Mononuclear cell (primary cell): Measurements from ENCODE around the gene NIPAL3. TPM values are rescaled to one million over a fixed set of nuclear protein-coding genes. Genes with fewer than 3 reads are reported as not detected.
"Not testable (repeated sequence)": the region's sequence is repeated elsewhere in the genome, so short reads cannot be mapped to it uniquely, and the experiment has no call there.

Experiments used
- H3K27me3 ChIP-seq: 2 replicates; pipeline ENCODE4 v1.6.0; 2011; ENCODE audit warnings: low read length, control low read depth; ENCODE audit not compliant: insufficient read depth
- H3K4me1 ChIP-seq: 2 replicates; pipeline ENCODE4 v1.5.1; 2011; ENCODE audit warnings: mild to moderate bottlenecking, low read length, control low read depth; ENCODE audit not compliant: insufficient read depth
- H3K4me3 ChIP-seq: 2 replicates; pipeline ENCODE4 v1.5.1; 2011; ENCODE audit warnings: mild to moderate bottlenecking, low read length, moderate library complexity
- H3K9me3 ChIP-seq: 2 replicates; pipeline ENCODE4 v1.5.1; 2011; ENCODE audit warnings: low read depth, mild to moderate bottlenecking, control low read depth, low read length
- total RNA-seq: library from RNA; depleted of rRNA; stranded (reverse); fragments of >200 nt; gene quantifications from one replicate; pipeline ENCODE4 v1.2.3, GENCODE V29; 2012

Gene NIPAL3
- total RNA-seq, 1 donor = 17.9 TPM

GRCh38 chr1:24426744-24427544, 11.3 kb downstream of the NIPAL3 start:
- H3K4me3 ChIP-seq = no peak overlapping the region
- H3K27me3 ChIP-seq = no peaks in the 10 kb centered on the region

GRCh38 chr1:24427545-24427862, 11.9 kb downstream of the NIPAL3 start:
- Histone ChIP-seq H3K4me1 (no peaks in the 10 kb centered on the region), H3K4me3 (no peak overlapping the region)

More at GRCh38 chr1:24426744-24427544, 11.3 kb downstream of the NIPAL3 start:
- H3K4me1 ChIP-seq = no peaks in the 10 kb centered on the region
- H3K9me3 ChIP-seq = no peaks in the 10 kb centered on the region

GRCh38 chr1:24435782-24436365, 20.3 kb downstream of the NIPAL3 start:
- Histone ChIP-seq H3K4me3 (no peak overlapping the region), H3K4me1 (no peaks in the 10 kb centered on the region), H3K27me3 (no peaks in the 10 kb centered on the region)

More at GRCh38 chr1:24427545-24427862, 11.9 kb downstream of the NIPAL3 start:
- H3K9me3 ChIP-seq = no peaks in the 10 kb centered on the region
- H3K27me3 ChIP-seq = no peaks in the 10 kb centered on the region

GRCh38 chr1:24437631-24438396, 22.2 kb downstream of the NIPAL3 start:
- no peak overlapping the region for H3K4me3 ChIP-seq
- no peaks in the 10 kb centered on the region for H3K4me1 ChIP-seq
- H3K27me3 ChIP-seq = no peaks in the 10 kb centered on the region
- no peaks in the 10 kb centered on the region for H3K9me3 ChIP-seq

More at GRCh38 chr1:24435782-24436365, 20.3 kb downstream of the NIPAL3 start:
- no peaks in the 10 kb centered on the region for H3K9me3 ChIP-seq

GRCh38 chr1:24438423-24438901, 22.9 kb downstream of the NIPAL3 start:
- Histone ChIP-seq H3K27me3 (no peaks in the 10 kb centered on the region), H3K4me3 (no peak overlapping the region)

GRCh38 chr1:24440436-24440835, 24.8 kb downstream of the NIPAL3 start:
- no peaks in the 10 kb centered on the region for H3K4me1 ChIP-seq
- no peak overlapping the region for H3K4me3 ChIP-seq
- H3K27me3 ChIP-seq = no peaks in the 10 kb centered on the region
- H3K9me3 ChIP-seq = no peaks in the 10 kb centered on the region

More at GRCh38 chr1:24438423-24438901, 22.9 kb downstream of the NIPAL3 start:
- Histone ChIP-seq H3K4me1 (no peaks in the 10 kb centered on the region), H3K9me3 (no peaks in the 10 kb centered on the region)

GRCh38 chr1:24441480-24441879, 25.9 kb downstream of the NIPAL3 start:
- H3K27me3 ChIP-seq = no peaks in the 10 kb centered on the region
- H3K4me3 ChIP-seq = no peak overlapping the region
- H3K4me1 ChIP-seq = no peaks in the 10 kb centered on the region
- H3K9me3 ChIP-seq = no peaks in the 10 kb centered on the region

- Histone ChIP-seq H3K4me3 (no peak overlapping the region), H3K27me3 (no peaks in the 10 kb centered on the region), H3K9me3 (no peaks in the 10 kb centered on the region), H3K4me1 (no peaks in the 10 kb centered on the region)
Observed at GRCh38 chr1:24441996-24442668, 26.5 kb downstream of the NIPAL3 start.

GRCh38 chr1:24442764-24443163, 27.2 kb downstream of the NIPAL3 start:
- Histone ChIP-seq H3K27me3 (no peaks in the 10 kb centered on the region), H3K9me3 (no peaks in the 10 kb centered on the region), H3K4me1 (no peaks in the 10 kb centered on the region), H3K4me3 (no peak overlapping the region)

GRCh38 chr1:24443241-24443656, 27.6 kb downstream of the NIPAL3 start:
- H3K4me3 ChIP-seq = no peak overlapping the region
- no peaks in the 10 kb centered on the region for H3K9me3 ChIP-seq
- H3K27me3 ChIP-seq = no peaks in the 10 kb centered on the region
- H3K4me1 ChIP-seq = no peaks in the 10 kb centered on the region

- not testable (repeated sequence) for H3K4me3 ChIP-seq, H3K4me1 ChIP-seq, H3K9me3 ChIP-seq, H3K27me3 ChIP-seq
Observed at GRCh38 chr1:24446446-24446845, 30.8 kb downstream of the NIPAL3 start.

- Histone ChIP-seq H3K4me3 (no peak overlapping the region), H3K27me3 (no peaks in the 10 kb centered on the region), H3K4me1 (peaks cover 14% of the 10 kb centered on the region), H3K9me3 (no peaks in the 10 kb centered on the region)
Observed at GRCh38 chr1:24450316-24450715, 34.7 kb downstream of the NIPAL3 start.

- H3K9me3 ChIP-seq = no peaks in the 10 kb centered on the region
- H3K27me3 ChIP-seq = no peaks in the 10 kb centered on the region
- no peak overlapping the region for H3K4me3 ChIP-seq
Observed at GRCh38 chr1:24450857-24451397, 35.3 kb downstream of the NIPAL3 start.

GRCh38 chr1:24451746-24452145, 36.1 kb downstream of the NIPAL3 start:
- Histone ChIP-seq H3K4me3 (no peak overlapping the region), H3K27me3 (no peaks in the 10 kb centered on the region), H3K4me1 (peaks cover 14% of the 10 kb centered on the region), H3K9me3 (no peaks in the 10 kb centered on the region)

More at GRCh38 chr1:24450857-24451397, 35.3 kb downstream of the NIPAL3 start:
- peaks cover 14% of the 10 kb centered on the region for H3K4me1 ChIP-seq
